Gastroesophageal sphincter (tissue), 4 donors: Measurements from ENCODE around the gene PARD6A. TPM values are rescaled to one million over a fixed set of nuclear protein-coding genes. Genes with fewer than 3 reads are reported as not detected.

ENCODE experiments used
- ATAC-seq: fragments of 150-250 bp; one replicate; pipeline ENCODE4 v1.9.1; 2016; ENCODE audit warnings: mild to moderate bottlenecking, moderate library complexity
- H3K27ac ChIP-seq, 4 donors: fragments of 200-600 bp; sonication (generic) in 3 of 4; 1 replicate in 3 of 4; 2 replicates in 1 of 4; pipeline ENCODE4 v1.5.1; 2016 to 2019
- H3K27me3 ChIP-seq: fragments of 200-600 bp; sonication (generic); one replicate; pipeline ENCODE4 v1.5.1; 2019
- H3K36me3 ChIP-seq, 2 donors: fragments of 200-600 bp; sonication (generic); one replicate each; pipeline ENCODE4 v1.5.1; 2019; ENCODE audit warnings: control low read depth in 1 of 2
- H3K4me1 ChIP-seq, 3 donors: fragments of 200-600 bp; sonication (generic); 1 replicate in 2 of 3; 2 replicates in 1 of 3; pipeline ENCODE4 v1.5.1; 2016 to 2019; ENCODE audit warnings: control low read depth in 2 of 3
- H3K4me3 ChIP-seq, 2 donors: fragments of 200-600 bp; sonication (generic); one replicate each; pipeline ENCODE4 v1.5.1; 2019; ENCODE audit warnings: mild to moderate bottlenecking in 1 of 2, moderate library complexity in 1 of 2
- H3K9me3 ChIP-seq, 3 donors: fragments of 200-600 bp; sonication (generic); one replicate each; pipeline ENCODE4 v1.5.1; 2017 to 2019; ENCODE audit warnings: control low read depth in 2 of 3
- EP300 ChIP-seq: sonication (generic); formaldehyde crosslinking; IDR thresholded peaks from one replicate; pipeline ENCODE4 v1.6.1; 2017; ENCODE audit warnings: antibody characterized with exemption, mild to moderate bottlenecking
- POLR2A ChIP-seq, 2 donors: fragments of 450-650 bp; IDR thresholded peaks; one replicate each; pipeline ENCODE4 v1.6.1; 2017; ENCODE audit warnings: antibody characterized with exemption in 2 of 2, mild to moderate bottlenecking in 2 of 2, moderate library complexity in 1 of 2
- POLR2AphosphoS5 ChIP-seq: sonication (generic); formaldehyde crosslinking; IDR thresholded peaks from one replicate; pipeline ENCODE4 v1.6.1; 2017; ENCODE audit warnings: antibody characterized with exemption
- WGBS, 2 donors: methylation state at CpG; one replicate each; pipeline ENCODE4 v1.1.5; 2018; ENCODE audit warnings: low coverage in 1 of 2; 5-methylcytosine and 5-hydroxymethylcytosine counted together
- total RNA-seq, 4 donors: library from RNA; depleted of rRNA; stranded (reverse); fragments of >200 nt; gene quantifications; one replicate each; pipeline ENCODE4 v1.1.0, GENCODE V29; 2016
- TF ChIP-seq, protein P1 (sequence below), 4 experiments: fragments of 200-600 bp in 2 of 4; fragments of 450-650 bp in 2 of 4; sonication (generic) in 1 of 4; IDR thresholded peaks; one replicate each; pipeline ENCODE4 v1.5.1; 2017 to 2019; ENCODE audit warnings: antibody characterized with exemption in 4 of 4, mild to moderate bottlenecking in 2 of 4, moderate library complexity in 2 of 4

PARD6A gene
- total RNA-seq, 4 donors from 2014 or later = 5.9 to 13.4 (median 6.5) TPM

DNA sequence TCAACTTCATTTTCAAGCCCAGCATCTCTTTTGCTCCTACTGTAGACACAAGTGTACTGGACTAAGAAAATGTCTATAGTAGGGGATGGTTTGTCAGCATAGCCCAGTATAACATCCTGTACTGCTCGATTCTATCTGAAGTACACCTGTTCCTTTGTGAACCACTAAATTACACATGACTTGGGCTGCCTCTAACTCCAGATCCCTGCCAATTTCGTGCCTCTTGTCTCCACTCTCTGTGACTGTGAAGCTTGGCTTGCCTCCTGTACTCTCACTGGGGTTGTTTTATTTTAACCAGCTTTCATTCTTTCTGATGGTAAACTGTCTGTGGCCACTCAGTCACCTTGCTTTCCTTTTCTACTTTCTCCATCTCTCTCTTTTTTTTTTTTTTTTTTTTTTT, 33.9 kb downstream of the PARD6A start:
- peaks cover 0 to 18% of the 10 kb centered on the region in 2 donors for H3K36me3 ChIP-seq
- H3K27ac ChIP-seq = no peak overlapping the region
- TF ChIP-seq POLR2A (IDR thresholded peaks at IDR 0.05) (no peak), EP300 (no peak)
- WGBS, 2 donors = 67 to 70% methylated on average over 2 of the region's 2 CpGs
- ATAC-seq = no peak
- H3K27me3 ChIP-seq = no peaks in the 10 kb centered on the region
- H3K4me3 ChIP-seq = no peak overlapping the region
- no peaks in the 10 kb centered on the region for H3K4me1 ChIP-seq
- peaks cover 0 to 7% (median 0%) of the 10 kb centered on the region in 3 donors for H3K9me3 ChIP-seq

DNA sequence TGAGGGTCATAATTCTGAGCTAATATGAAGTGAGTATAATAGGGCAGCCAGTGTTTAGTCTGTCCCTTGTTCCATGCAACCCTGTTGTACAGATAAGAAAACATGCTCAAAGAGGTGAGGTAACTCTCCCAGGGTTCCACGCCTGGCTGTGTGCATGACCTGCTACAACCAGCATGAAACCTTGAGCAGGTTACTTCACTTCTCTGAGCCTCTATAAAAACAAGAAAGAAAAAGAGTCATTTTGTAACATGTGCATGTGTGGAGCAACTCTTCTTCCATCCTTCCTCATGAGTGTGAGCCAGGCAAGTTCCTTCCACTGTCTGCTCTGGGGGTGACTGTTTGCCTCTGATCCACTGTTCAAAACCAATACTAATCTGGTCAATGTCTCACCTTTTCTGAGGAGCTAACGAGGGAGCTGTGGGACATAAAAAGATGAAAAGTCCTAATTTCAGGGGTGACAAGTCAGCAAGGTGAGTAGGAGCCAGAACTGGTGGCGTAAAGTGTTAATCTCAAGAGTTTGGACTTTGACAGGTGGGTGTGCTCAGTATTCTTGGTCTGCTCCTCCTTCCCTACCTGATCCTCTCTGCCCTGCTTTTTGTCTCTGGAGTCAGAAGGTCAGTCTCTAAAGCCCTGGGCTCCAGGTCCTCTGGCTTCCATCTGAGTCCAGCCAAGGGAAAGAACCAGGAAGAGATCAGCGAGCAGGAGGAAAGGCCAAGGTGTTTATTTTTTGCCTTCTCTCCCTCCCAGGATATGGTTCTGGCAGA, 36.8 kb downstream of the PARD6A start:
- 55 to 100% methylated on average over 3 to 4 of the region's 4 CpGs for WGBS, 2 donors
- H3K36me3 ChIP-seq = peaks cover 0 to 22% of the 10 kb centered on the region in 2 donors
- TF ChIP-seq, protein P1, sequence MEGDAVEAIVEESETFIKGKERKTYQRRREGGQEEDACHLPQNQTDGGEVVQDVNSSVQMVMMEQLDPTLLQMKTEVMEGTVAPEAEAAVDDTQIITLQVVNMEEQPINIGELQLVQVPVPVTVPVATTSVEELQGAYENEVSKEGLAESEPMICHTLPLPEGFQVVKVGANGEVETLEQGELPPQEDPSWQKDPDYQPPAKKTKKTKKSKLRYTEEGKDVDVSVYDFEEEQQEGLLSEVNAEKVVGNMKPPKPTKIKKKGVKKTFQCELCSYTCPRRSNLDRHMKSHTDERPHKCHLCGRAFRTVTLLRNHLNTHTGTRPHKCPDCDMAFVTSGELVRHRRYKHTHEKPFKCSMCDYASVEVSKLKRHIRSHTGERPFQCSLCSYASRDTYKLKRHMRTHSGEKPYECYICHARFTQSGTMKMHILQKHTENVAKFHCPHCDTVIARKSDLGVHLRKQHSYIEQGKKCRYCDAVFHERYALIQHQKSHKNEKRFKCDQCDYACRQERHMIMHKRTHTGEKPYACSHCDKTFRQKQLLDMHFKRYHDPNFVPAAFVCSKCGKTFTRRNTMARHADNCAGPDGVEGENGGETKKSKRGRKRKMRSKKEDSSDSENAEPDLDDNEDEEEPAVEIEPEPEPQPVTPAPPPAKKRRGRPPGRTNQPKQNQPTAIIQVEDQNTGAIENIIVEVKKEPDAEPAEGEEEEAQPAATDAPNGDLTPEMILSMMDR (IDR thresholded peaks at IDR 0.05) = no peak
- TF ChIP-seq POLR2AphosphoS5 (no peak), EP300 (no peak), POLR2A (IDR thresholded peaks at IDR 0.05) (no peak)
- ATAC-seq = no peak
- no peak overlapping the region for H3K27ac ChIP-seq
- H3K4me3 ChIP-seq = no peak overlapping the region
- no peaks in the 10 kb centered on the region for H3K4me1 ChIP-seq
- no peaks in the 10 kb centered on the region for H3K27me3 ChIP-seq
- H3K9me3 ChIP-seq = peaks cover 0 to 8% (median 0%) of the 10 kb centered on the region in 3 donors

- TF ChIP-seq POLR2AphosphoS5 (no peak), POLR2A (IDR thresholded peaks at IDR 0.05) (no peak), EP300 (no peak)
- TF ChIP-seq, protein P1 (IDR thresholded peaks at IDR 0.05) = no peak
- Histone ChIP-seq H3K27me3 (no peaks in the 10 kb centered on the region), H3K4me3 (no peak overlapping the region), H3K27ac (no peak overlapping the region), H3K9me3 (peaks cover 0 to 8% (median 0%) of the 10 kb centered on the region in 3 donors), H3K36me3 (peaks cover 0 to 22% of the 10 kb centered on the region in 2 donors), H3K4me1 (no peaks in the 10 kb centered on the region)
- 92 to 100% methylated on average over 6 of the region's 7 CpGs for WGBS, 2 donors
- ATAC-seq = no peak
Measured at GRCh38 chr16:67699265-67699664, 38.5 kb downstream of the PARD6A start.

- Histone ChIP-seq H3K27ac (no peak overlapping the region), H3K9me3 (peaks cover 0 to 8% (median 0%) of the 10 kb centered on the region in 3 donors), H3K36me3 (peaks cover 0 to 22% of the 10 kb centered on the region in 2 donors), H3K27me3 (no peaks in the 10 kb centered on the region), H3K4me3 (no peak overlapping the region), H3K4me1 (no peaks in the 10 kb centered on the region)
- WGBS, 2 donors = 75 to 79% methylated on average over 1 of the region's 1 CpG
- TF ChIP-seq, protein P1 (IDR thresholded peaks at IDR 0.05) = no peak
- TF ChIP-seq EP300 (no peak), POLR2A (IDR thresholded peaks at IDR 0.05) (no peak)
- no peak for ATAC-seq
Measured at GRCh38 chr16:67701420-67701819, 40.7 kb downstream of the PARD6A start.

GRCh38 chr16:67702130-67702529, 41.4 kb downstream of the PARD6A start:
- no peaks in the 10 kb centered on the region for H3K27me3 ChIP-seq
- no peak for ATAC-seq
- no peak overlapping the region for H3K27ac ChIP-seq
- H3K4me1 ChIP-seq = no peaks in the 10 kb centered on the region
- peaks cover 0 to 22% of the 10 kb centered on the region in 2 donors for H3K36me3 ChIP-seq
- H3K4me3 ChIP-seq = no peak overlapping the region
- H3K9me3 ChIP-seq = peaks cover 0 to 8% (median 0%) of the 10 kb centered on the region in 3 donors
- no peak for TF ChIP-seq EP300
- TF ChIP-seq, protein P1 (IDR thresholded peaks at IDR 0.05) = no peak
- TF ChIP-seq POLR2AphosphoS5 = no peak
- no peak for TF ChIP-seq POLR2A (IDR thresholded peaks at IDR 0.05)
- 81 to 100% methylated on average over 1 to 4 of the region's 4 CpGs for WGBS, 2 donors
